ENCODE measurements around the gene HEATR5A.
"Not testable (repeated sequence)": the region's sequence is repeated elsewhere in the genome, so short reads cannot be mapped to it uniquely, and the experiment has no call there.

The HEATR5A gene

GRCh38 chr14:31278883-31279282 is 141.5 kb downstream of the HEATR5A start:
- H3K4me3 ChIP-seq (ENCODE audit: low read depth in 1 of 2, low read length in 2 of 2) = no peak overlapping the region
- no peak overlapping the region for H3K4me2 ChIP-seq (ENCODE audit: insufficient read depth, low read length)
- H3K36me3 ChIP-seq (ENCODE audit: insufficient read depth, low read length) = no peaks in the 10 kb centered on the region
- H3K27ac ChIP-seq (ENCODE audit: low read length) = no peak overlapping the region
- H3K79me2 ChIP-seq (ENCODE audit: insufficient read depth, low read length) = no peaks in the 10 kb centered on the region
- H3K9me3 ChIP-seq (ENCODE audit: insufficient read depth, low read length, severe bottlenecking) = peaks cover 16% of the 10 kb centered on the region
- H4K20me1 ChIP-seq (ENCODE audit: insufficient read depth, low read length) = no peaks in the 10 kb centered on the region
- H3K4me1 ChIP-seq (ENCODE audit: insufficient read depth, low read length) = no peaks in the 10 kb centered on the region
- no peaks in the 10 kb centered on the region for H3K27me3 ChIP-seq (ENCODE audit: insufficient read depth, low read length, poor library complexity)
- no peak for ATAC-seq (ENCODE audit: insufficient read depth, low read depth)
- DNase-seq = no peak
- no peak overlapping the region for H2AFZ ChIP-seq (ENCODE audit: low read depth, low read length)
- TF ChIP-seq EZH2 (IDR thresholded peaks at IDR 0.05; ENCODE audit: borderline replicate concordance, low read depth, low read length, severe bottlenecking) = no peak
- TF ChIP-seq, protein P1, sequence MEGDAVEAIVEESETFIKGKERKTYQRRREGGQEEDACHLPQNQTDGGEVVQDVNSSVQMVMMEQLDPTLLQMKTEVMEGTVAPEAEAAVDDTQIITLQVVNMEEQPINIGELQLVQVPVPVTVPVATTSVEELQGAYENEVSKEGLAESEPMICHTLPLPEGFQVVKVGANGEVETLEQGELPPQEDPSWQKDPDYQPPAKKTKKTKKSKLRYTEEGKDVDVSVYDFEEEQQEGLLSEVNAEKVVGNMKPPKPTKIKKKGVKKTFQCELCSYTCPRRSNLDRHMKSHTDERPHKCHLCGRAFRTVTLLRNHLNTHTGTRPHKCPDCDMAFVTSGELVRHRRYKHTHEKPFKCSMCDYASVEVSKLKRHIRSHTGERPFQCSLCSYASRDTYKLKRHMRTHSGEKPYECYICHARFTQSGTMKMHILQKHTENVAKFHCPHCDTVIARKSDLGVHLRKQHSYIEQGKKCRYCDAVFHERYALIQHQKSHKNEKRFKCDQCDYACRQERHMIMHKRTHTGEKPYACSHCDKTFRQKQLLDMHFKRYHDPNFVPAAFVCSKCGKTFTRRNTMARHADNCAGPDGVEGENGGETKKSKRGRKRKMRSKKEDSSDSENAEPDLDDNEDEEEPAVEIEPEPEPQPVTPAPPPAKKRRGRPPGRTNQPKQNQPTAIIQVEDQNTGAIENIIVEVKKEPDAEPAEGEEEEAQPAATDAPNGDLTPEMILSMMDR (IDR thresholded peaks at IDR 0.05; ENCODE audit: borderline replicate concordance, extremely low read depth, low read length, poor library complexity, severe bottlenecking) = no peak
- H3K9ac ChIP-seq (ENCODE audit: low read depth, low read length) = no peak overlapping the region

DNA sequence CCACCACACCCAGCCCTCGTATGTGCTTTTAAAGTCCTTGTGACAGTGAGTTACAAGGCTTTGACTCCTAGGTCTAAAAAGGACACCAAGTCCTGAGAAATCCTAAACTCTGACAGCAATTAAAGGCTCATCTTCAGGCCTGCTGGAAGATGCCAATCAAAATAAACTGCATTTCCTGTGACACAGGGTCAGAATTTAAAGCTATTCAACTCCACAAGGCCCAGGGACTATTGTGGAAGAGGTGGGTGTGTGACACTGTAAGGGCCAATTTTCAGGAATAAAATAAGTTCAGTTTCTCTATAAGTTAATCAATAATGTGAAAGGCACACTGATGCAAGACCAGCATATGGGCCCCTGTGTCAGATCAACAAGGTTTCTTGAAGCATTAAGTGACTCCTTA is 143.3 kb downstream of the HEATR5A start:
- no peak overlapping the region for H2AFZ ChIP-seq (ENCODE audit: low read depth, low read length)
- DNase-seq (no peak), ATAC-seq (ENCODE audit: insufficient read depth, low read depth) (no peak)
- H3K79me2 ChIP-seq (ENCODE audit: insufficient read depth, low read length) = no peaks in the 10 kb centered on the region
- TF ChIP-seq EZH2 (IDR thresholded peaks at IDR 0.05; ENCODE audit: borderline replicate concordance, low read depth, low read length, severe bottlenecking) = no peak
- TF ChIP-seq, protein P1 (IDR thresholded peaks at IDR 0.05; ENCODE audit: borderline replicate concordance, extremely low read depth, low read length, poor library complexity, severe bottlenecking) = no peak
- H3K4me1 ChIP-seq (ENCODE audit: insufficient read depth, low read length) = no peaks in the 10 kb centered on the region
- no peaks in the 10 kb centered on the region for H3K36me3 ChIP-seq (ENCODE audit: insufficient read depth, low read length)
- no peak overlapping the region for H3K27ac ChIP-seq (ENCODE audit: low read length)
- H3K27me3 ChIP-seq (ENCODE audit: insufficient read depth, low read length, poor library complexity) = no peaks in the 10 kb centered on the region
- no peak overlapping the region for H3K9ac ChIP-seq (ENCODE audit: low read depth, low read length)
- no peak overlapping the region for H3K4me2 ChIP-seq (ENCODE audit: insufficient read depth, low read length)
- peaks cover 16% of the 10 kb centered on the region for H3K9me3 ChIP-seq (ENCODE audit: insufficient read depth, low read length, severe bottlenecking)
- no peak overlapping the region for H3K4me3 ChIP-seq (ENCODE audit: low read depth in 1 of 2, low read length in 2 of 2)
- H4K20me1 ChIP-seq (ENCODE audit: insufficient read depth, low read length) = no peaks in the 10 kb centered on the region

- DNase-seq; H3K4me3 ChIP-seq (ENCODE audit: low read depth in 1 of 2, low read length in 2 of 2); H3K4me1 ChIP-seq (ENCODE audit: insufficient read depth, low read length); H3K27me3 ChIP-seq (ENCODE audit: insufficient read depth, low read length, poor library complexity); H3K4me2 ChIP-seq (ENCODE audit: insufficient read depth, low read length); H2AFZ ChIP-seq (ENCODE audit: low read depth, low read length); H3K79me2 ChIP-seq (ENCODE audit: insufficient read depth, low read length); ATAC-seq (ENCODE audit: insufficient read depth, low read depth); H3K27ac ChIP-seq (ENCODE audit: low read length); H4K20me1 ChIP-seq (ENCODE audit: insufficient read depth, low read length); H3K36me3 ChIP-seq (ENCODE audit: insufficient read depth, low read length); H3K9ac ChIP-seq (ENCODE audit: low read depth, low read length): not testable (repeated sequence)
- H3K9me3 ChIP-seq (ENCODE audit: insufficient read depth, low read length, severe bottlenecking) = peaks cover 16% of the 10 kb centered on the region
These were observed 143.9 kb downstream of the HEATR5A start for GRCh38 chr14:31276417-31276816.

DNA sequence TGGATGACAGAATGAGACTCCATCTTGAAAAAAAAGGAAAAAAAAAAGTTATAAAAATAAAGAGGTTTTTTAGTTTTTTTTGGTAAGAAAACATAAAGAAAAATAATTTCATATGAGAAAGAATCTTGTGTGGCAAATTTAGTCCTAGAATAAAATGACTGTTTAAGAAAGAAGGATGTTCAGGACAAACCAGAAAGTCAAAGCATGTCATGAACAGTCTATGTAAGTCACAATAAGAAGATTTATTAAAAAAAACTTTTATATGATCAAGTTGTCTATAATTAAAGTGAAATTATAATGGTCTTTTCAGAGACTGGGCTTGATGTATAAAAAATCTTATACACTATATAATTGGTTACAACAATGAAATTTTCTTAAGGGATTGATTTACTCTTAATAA is 144.6 kb downstream of the HEATR5A start:
- no peaks in the 10 kb centered on the region for H3K36me3 ChIP-seq (ENCODE audit: insufficient read depth, low read length)
- ATAC-seq (ENCODE audit: insufficient read depth, low read depth) = no peak
- no peaks in the 10 kb centered on the region for H3K27me3 ChIP-seq (ENCODE audit: insufficient read depth, low read length, poor library complexity)
- DNase-seq = no peak
- no peak overlapping the region for H3K27ac ChIP-seq (ENCODE audit: low read length)
- no peaks in the 10 kb centered on the region for H3K4me1 ChIP-seq (ENCODE audit: insufficient read depth, low read length)
- no peak overlapping the region for H3K4me3 ChIP-seq (ENCODE audit: low read depth in 1 of 2, low read length in 2 of 2)
- no peaks in the 10 kb centered on the region for H3K79me2 ChIP-seq (ENCODE audit: insufficient read depth, low read length)
- peaks cover 17% of the 10 kb centered on the region for H3K9me3 ChIP-seq (ENCODE audit: insufficient read depth, low read length, severe bottlenecking)
- TF ChIP-seq, protein P1 (IDR thresholded peaks at IDR 0.05; ENCODE audit: borderline replicate concordance, extremely low read depth, low read length, poor library complexity, severe bottlenecking) = no peak
- no peak for TF ChIP-seq EZH2 (IDR thresholded peaks at IDR 0.05; ENCODE audit: borderline replicate concordance, low read depth, low read length, severe bottlenecking)
- no peak overlapping the region for H2AFZ ChIP-seq (ENCODE audit: low read depth, low read length)
- H4K20me1 ChIP-seq (ENCODE audit: insufficient read depth, low read length) = no peaks in the 10 kb centered on the region
- H3K4me2 ChIP-seq (ENCODE audit: insufficient read depth, low read length) = no peak overlapping the region
- no peak overlapping the region for H3K9ac ChIP-seq (ENCODE audit: low read depth, low read length)
